ENCODE results near the gene ZNF507. TPM values are rescaled to one million over a fixed set of nuclear protein-coding genes. Genes with fewer than 3 reads are reported as not detected.

Gene ZNF507
- total RNA-seq, 1 experiment from 2014 or later: 6.2 TPM

GRCh38 chr19:32427536-32427935, 82.1 kb downstream of the ZNF507 start:
- Histone ChIP-seq H3K4me3 (ENCODE audit: insufficient read depth, low read depth, low read length) (no peak overlapping the region), H3K27me3 (ENCODE audit: control insufficient read depth, insufficient read depth, low read length) (no peaks in the 10 kb centered on the region), H3K36me3 (replicated peaks; ENCODE audit: control insufficient read depth, insufficient read depth, low read length) (no peaks in the 10 kb centered on the region; the same call in none of the 2 replicates)
- DNase-seq: no peak

- no peak for DNase-seq
- Histone ChIP-seq H3K36me3 (replicated peaks; ENCODE audit: control insufficient read depth, insufficient read depth, low read length) (peaks cover 1% of the 10 kb centered on the region; the same call in 1 of the 2 replicates), H3K4me3 (ENCODE audit: insufficient read depth, low read depth, low read length) (no peak overlapping the region), H3K27me3 (ENCODE audit: control insufficient read depth, insufficient read depth, low read length) (no peaks in the 10 kb centered on the region)
These were observed 91.3 kb downstream of the ZNF507 start for GRCh38 chr19:32436692-32437091.

GRCh38 chr19:32437096-32437495, 91.7 kb downstream of the ZNF507 start:
- no peak overlapping the region for H3K4me3 ChIP-seq (ENCODE audit: insufficient read depth, low read depth, low read length)
- H3K36me3 ChIP-seq (replicated peaks; ENCODE audit: control insufficient read depth, insufficient read depth, low read length): peaks cover 1% of the 10 kb centered on the region; the same call in 1 of the 2 replicates
- no peaks in the 10 kb centered on the region for H3K27me3 ChIP-seq (ENCODE audit: control insufficient read depth, insufficient read depth, low read length)
- no peak for DNase-seq

Other genes starting within 250 kb of the ZNF507 start
- gene DPY19L3, start 60.2 kb downstream of the ZNF507 start, total RNA-seq (2014; rRNA removed; shearing (Covaris generic)): 18.3 and 27.6 TPM in 2 replicates
- gene PDCD5, start 235.6 kb downstream of the ZNF507 start, total RNA-seq (2014; rRNA removed; shearing (Covaris generic)): 73.7 and 105 TPM in 2 replicates

Measured in H7 (cell line).